HepG2 (cell line): ENCODE data around the gene EBP. TPM values are rescaled to one million over a fixed set of nuclear protein-coding genes. Genes with fewer than 3 reads are reported as not detected.

Source experiments
- CREB1 ChIP-seq, 2 experiments: fragments of 450-650 bp in 1 of 2; IDR thresholded peaks; 2 replicates each; pipeline ENCODE4 v1.6.1; 2016 to 2017; ENCODE audit warnings: control low read depth in 1 of 2, mild to moderate bottlenecking in 1 of 2, missing compliant biosample characterization in 1 of 2, missing genetic modification characterization in 1 of 2
- ELF4 ChIP-seq: sonication (generic); formaldehyde crosslinking; IDR thresholded peaks from 2 replicates; pipeline ENCODE4 v1.5.0; 2020; ENCODE audit warnings: missing genetic modification reagents, mild to moderate bottlenecking, moderate library complexity, borderline replicate concordance
- ERF ChIP-seq: IDR thresholded peaks from 2 replicates; pipeline ENCODE4 v1.6.1; 2018; ENCODE audit warnings: missing biosample characterization, missing genetic modification reagents
- FIP1L1 ChIP-seq: fragments of 200-400 bp; formaldehyde crosslinking; IDR thresholded peaks from 2 replicates; pipeline ENCODE4 v1.6.1; 2018; ENCODE audit warnings: low read depth, mild to moderate bottlenecking, low read length, moderate library complexity, borderline replicate concordance; ENCODE audit not compliant: insufficient read depth
- GATAD1 ChIP-seq: IDR thresholded peaks from 2 replicates; pipeline ENCODE4 v1.6.1; 2016; ENCODE audit warnings: missing genetic modification reagents, missing compliant biosample characterization
- MIXL1 ChIP-seq: IDR thresholded peaks from 2 replicates; pipeline ENCODE4 v1.6.1; 2016
- NR2F2 ChIP-seq: IDR thresholded peaks from 2 replicates; pipeline ENCODE4 v1.6.1; 2012; ENCODE audit warnings: low read depth, inconsistent platforms, borderline replicate concordance
- PRDM10 ChIP-seq: sonication (generic); formaldehyde crosslinking; IDR thresholded peaks from 2 replicates; pipeline ENCODE4 v1.4.0; 2020; ENCODE audit warnings: low read depth, missing genetic modification reagents
- RCOR2 ChIP-seq: IDR thresholded peaks from 2 replicates; pipeline ENCODE4 v1.6.1; 2016; ENCODE audit warnings: missing biosample characterization, missing genetic modification reagents
- RXRB ChIP-seq: IDR thresholded peaks from 2 replicates; pipeline ENCODE4 v1.6.1; 2016; ENCODE audit warnings: borderline replicate concordance, missing genetic modification reagents, missing compliant biosample characterization
- SOX13 ChIP-seq, 3 experiments: fragments of 450-650 bp in 1 of 3; sonication (generic) in 1 of 3; formaldehyde crosslinking in 1 of 3; IDR thresholded peaks in 2 of 3; conservative IDR thresholded peaks in 1 of 3; 2 replicates each; pipeline versions ENCODE4 v1.5.0 to v1.6.1; 2016 to 2020; ENCODE audit warnings: antibody characterized with exemption in 1 of 3, mild to moderate bottlenecking in 1 of 3, missing compliant biosample characterization in 1 of 3, missing genetic modification reagents in 1 of 3, moderate library complexity in 1 of 3
- TARDBP ChIP-seq: sonication (generic); formaldehyde crosslinking; IDR thresholded peaks from 2 replicates; pipeline ENCODE4 v1.8.0; 2022; ENCODE audit warnings: mild to moderate bottlenecking, missing genetic modification reagents
- YY1 ChIP-seq: IDR thresholded peaks from 2 replicates; pipeline ENCODE4 v1.6.1; 2011; ENCODE audit warnings: low read length, low read depth, moderate library complexity, mild to moderate bottlenecking; ENCODE audit not compliant: insufficient read depth, insufficient replicate concordance
- ZNF234 ChIP-seq: sonication (generic); formaldehyde crosslinking; conservative IDR thresholded peaks from 2 replicates; pipeline ENCODE4 v1.5.1; 2020; ENCODE audit warnings: mild to moderate bottlenecking, missing genetic modification reagents
- ZNF280B ChIP-seq: sonication (generic); formaldehyde crosslinking; IDR thresholded peaks from 2 replicates; pipeline ENCODE4 v1.5.0; 2020; ENCODE audit warnings: missing genetic modification reagents, mild to moderate bottlenecking, borderline replicate concordance
- ZNF383 ChIP-seq: sonication (generic); formaldehyde crosslinking; IDR thresholded peaks from 2 replicates; pipeline ENCODE4 v1.4.0; 2020; ENCODE audit warnings: missing genetic modification reagents, mild to moderate bottlenecking, borderline replicate concordance
- ZNF562 ChIP-seq: sonication (generic); formaldehyde crosslinking; IDR thresholded peaks from 2 replicates; pipeline ENCODE4 v1.8.0; 2022; ENCODE audit warnings: missing genetic modification reagents, borderline replicate concordance
- polyA plus RNA-seq, 8 experiments: library from polyadenylated mRNA; depleted of rRNA in 3 of 8; stranded (reverse) in 7 of 8; unstranded in 1 of 8; fragments of >200 nt; fragmentation: Illumina TruSeq in 4 of 8; extraction: Trizol in 4 of 8; gene quantifications; 2 replicates each; pipeline versions ENCODE4 v1.2.1 to v1.2.3, GENCODE V29; 2011 to 2016; ENCODE audit warnings: low read depth in 4 of 8, missing spikeins in 1 of 8, mixed read lengths in 1 of 8; ENCODE audit not compliant: insufficient read depth in 1 of 8
- total RNA-seq, 5 experiments: library from RNA; depleted of rRNA; stranded (reverse); fragments of >200 nt; fragmentation: Illumina TruSeq; extraction: Trizol; gene quantifications; 2 replicates each; pipeline ENCODE4 v1.2.3, GENCODE V29; 2016; ENCODE audit warnings: low read depth in 1 of 5
- TF ChIP-seq, protein P1 (sequence below): sonication (generic); formaldehyde crosslinking; conservative IDR thresholded peaks from 2 replicates; pipeline ENCODE4 v1.4.0; 2020; ENCODE audit warnings: missing genetic modification reagents
- TF ChIP-seq, protein P2 (sequence below): sonication (generic); formaldehyde crosslinking; IDR thresholded peaks from 2 replicates; pipeline ENCODE4 v1.5.0; 2020; ENCODE audit warnings: missing genetic modification reagents, mild to moderate bottlenecking, borderline replicate concordance

The EBP gene
- total and polyA plus RNA-seq, 2 of the 13 experiments (the other 11 are each of a cell fraction or from before 2014, with no cell fraction given) = 106 to 260 TPM

DNA sequence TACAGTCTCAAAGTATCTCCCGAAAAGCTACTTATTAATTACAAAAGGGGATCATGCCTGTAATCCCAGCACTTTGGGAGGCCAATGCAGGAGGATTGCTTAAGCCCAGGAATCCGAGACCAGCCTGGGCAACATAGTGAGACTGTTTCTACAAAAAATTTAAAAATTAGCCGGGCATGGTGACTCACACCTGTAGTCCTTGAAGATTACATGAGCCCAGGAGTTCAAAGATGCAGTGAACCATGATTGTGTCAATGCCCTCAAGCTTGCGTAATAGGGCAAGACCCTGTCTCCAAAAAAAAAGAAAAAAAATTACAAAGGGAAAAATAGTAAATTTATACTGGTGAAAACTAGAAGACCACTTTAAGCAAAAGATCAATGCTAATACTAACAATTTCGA, 16.1 kb upstream of the EBP start (continued):
- no peak for TF ChIP-seq CREB1 (IDR thresholded peaks at IDR 0.05)
- TF ChIP-seq CREB1 (CRISPR knock-in tag; IDR thresholded peaks at IDR 0.05) = 0 out of 2 replicates have a peak, but pooled peaks have one; percentile 32
- no peak for TF ChIP-seq PRDM10 (CRISPR knock-in tag)
- TF ChIP-seq, protein P1, sequence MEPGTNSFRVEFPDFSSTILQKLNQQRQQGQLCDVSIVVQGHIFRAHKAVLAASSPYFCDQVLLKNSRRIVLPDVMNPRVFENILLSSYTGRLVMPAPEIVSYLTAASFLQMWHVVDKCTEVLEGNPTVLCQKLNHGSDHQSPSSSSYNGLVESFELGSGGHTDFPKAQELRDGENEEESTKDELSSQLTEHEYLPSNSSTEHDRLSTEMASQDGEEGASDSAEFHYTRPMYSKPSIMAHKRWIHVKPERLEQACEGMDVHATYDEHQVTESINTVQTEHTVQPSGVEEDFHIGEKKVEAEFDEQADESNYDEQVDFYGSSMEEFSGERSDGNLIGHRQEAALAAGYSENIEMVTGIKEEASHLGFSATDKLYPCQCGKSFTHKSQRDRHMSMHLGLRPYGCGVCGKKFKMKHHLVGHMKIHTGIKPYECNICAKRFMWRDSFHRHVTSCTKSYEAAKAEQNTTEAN (CRISPR knock-in tag) = no peak
- TF ChIP-seq MIXL1 = no peak
- TF ChIP-seq GATAD1 (CRISPR knock-in tag) = no peak
- TF ChIP-seq RXRB (CRISPR knock-in tag) = peak; percentile 91
- no peak for TF ChIP-seq TARDBP (CRISPR knock-in tag)
- TF ChIP-seq RCOR2 (CRISPR knock-in tag) = peak; percentile 73; the same call in 1 of the 2 replicates
- TF ChIP-seq ZNF234 (CRISPR knock-in tag) = no peak
- peak; percentile 85 for TF ChIP-seq NR2F2
- TF ChIP-seq ZNF383 (CRISPR knock-in tag) = no peak
- TF ChIP-seq ZNF280B (CRISPR knock-in tag) = no peak
- no peak for TF ChIP-seq SOX13 (IDR thresholded peaks at IDR 0.05)
- TF ChIP-seq SOX13 (CRISPR knock-in tag; conservative IDR thresholded peaks at IDR 0.05 in 1 of 2, IDR thresholded peaks at IDR 0.05 in 1 of 2) = peak in 1 of 2 experiments; percentile 59; a peak in 1 of 4 replicates
- no peak for TF ChIP-seq ZNF562
- TF ChIP-seq, protein P2, sequence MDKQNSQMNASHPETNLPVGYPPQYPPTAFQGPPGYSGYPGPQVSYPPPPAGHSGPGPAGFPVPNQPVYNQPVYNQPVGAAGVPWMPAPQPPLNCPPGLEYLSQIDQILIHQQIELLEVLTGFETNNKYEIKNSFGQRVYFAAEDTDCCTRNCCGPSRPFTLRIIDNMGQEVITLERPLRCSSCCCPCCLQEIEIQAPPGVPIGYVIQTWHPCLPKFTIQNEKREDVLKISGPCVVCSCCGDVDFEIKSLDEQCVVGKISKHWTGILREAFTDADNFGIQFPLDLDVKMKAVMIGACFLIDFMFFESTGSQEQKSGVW (CRISPR knock-in tag) = no peak
- TF ChIP-seq ERF (CRISPR knock-in tag) = 0 out of 2 replicates have a peak, but pooled peaks have one; percentile 38
- TF ChIP-seq YY1 = no peak
- TF ChIP-seq FIP1L1 = no peak
- TF ChIP-seq ELF4 (CRISPR knock-in tag) = no peak
